ENCODE results near the gene UVRAG.

UVRAG gene

DNA sequence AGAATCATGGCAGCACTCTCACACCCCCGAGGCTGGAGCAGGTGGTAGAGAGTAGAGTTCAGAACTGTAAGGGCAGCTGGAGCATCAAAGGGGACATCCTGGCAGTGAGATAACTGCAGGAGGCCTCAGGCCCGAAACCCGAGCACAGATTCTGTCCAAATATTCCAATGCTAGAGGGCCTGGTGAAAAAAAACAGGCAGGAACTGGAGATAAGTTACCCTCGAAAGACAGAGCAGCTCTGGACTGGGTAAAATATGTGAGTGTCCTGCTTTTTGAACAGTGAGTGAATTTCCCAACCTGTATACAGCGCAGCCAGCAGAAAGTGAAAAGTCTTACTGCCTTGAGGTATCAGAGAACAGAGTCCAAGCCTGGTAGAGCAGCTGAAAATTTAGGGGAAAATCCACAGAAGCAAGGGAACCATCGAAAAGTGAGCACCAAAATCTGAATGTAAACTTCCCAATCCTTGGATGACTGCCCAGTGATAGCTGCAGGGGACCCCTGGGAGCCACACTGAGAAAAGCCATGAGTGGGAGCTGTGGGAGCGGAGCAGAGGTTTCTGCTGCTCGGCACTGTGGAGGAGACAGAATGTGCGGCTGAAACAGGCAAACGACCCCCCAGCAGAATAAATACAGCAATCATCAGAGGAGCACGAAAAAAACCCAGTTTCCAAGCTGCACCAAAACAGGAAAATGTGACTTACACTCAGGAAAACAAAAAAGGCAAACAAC is 340.7 kb downstream of the UVRAG start:
- no peak for DNase-seq

DNA sequence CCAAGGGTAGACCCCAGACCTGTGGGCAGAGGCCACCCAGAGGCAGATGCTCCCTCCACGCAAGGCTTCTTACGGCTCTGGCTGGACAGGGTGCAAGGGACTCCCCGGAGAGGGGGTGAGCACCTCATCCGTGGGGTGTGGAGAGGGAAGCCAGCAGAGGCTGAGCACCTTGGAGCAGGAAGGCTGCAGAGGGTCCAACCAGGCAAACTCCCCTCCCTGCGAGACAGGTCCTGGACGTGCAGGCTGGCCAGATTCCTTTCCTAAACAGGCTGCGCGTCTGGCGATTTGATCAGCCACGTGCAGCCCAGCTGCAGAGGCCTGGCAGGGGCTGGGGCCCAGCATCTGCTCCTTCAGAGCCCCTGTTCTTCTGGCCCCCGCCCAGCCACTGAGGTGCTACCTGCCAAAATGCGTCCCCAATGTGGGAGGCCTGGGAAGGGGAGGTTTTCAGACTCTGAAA is 342.0 kb downstream of the UVRAG start:
- no peak for DNase-seq

DNA sequence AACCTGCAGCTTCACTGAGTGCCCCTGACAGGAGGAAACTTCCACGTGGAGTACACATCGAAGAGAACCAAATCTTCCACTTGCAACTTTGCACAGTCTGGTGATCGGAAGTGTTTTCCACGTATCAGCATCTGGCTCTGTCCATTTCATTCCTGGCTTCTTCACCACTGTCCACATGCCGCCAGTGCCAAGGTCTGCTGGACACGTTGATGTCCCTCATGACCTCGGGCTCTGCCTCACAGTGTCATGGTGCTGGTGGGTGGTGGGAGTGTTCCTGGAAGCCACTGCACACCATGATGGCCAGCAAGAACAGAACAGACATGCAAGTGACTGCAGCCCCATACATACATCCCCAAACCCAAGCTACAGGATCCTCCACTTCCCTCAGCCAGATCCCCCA is 342.9 kb downstream of the UVRAG start:
- no peak for DNase-seq

DNA sequence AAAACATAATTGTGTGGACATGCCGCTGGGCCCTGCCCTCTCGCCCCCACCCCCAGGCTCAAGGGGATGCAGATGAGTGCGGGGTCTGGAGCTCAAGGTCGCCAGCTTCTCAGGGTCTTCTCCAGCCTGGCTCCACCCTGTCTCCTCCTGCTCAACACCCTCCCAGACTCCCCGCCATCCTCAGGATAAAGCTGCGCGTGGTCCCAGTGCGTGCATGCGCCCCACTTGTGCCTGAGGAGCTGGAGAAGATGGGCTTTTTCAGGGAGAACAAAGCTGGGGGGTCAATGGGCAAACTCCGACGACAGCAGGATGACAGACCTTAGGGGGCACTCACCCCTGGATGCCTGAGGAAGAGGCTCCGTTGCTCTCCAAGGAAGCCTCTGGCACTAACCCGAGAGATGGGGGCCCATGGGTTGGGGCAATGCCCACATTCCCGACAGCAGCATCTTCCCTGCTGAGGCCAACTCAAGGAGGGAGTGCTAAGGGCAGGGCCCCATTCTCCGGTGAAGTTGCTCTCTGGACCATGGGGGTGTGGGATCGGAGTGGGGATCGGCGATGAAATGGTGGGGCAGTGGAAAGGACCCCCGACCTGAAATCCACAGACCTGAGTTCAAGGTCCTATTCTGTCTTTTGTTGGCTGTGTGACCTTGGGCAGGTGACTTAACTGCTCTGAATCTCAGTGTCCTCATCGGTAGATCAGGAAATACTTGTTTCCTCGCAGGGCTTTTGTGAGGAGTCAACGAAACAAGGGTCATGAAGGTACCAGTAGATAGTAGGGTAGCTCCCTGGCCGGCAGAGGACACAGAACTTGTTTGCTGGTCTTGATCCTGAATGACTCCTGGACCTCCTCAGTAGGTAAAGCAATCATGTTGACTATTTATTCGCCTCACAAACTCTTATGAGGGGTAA is 343.6 kb downstream of the UVRAG start:
- no peak for DNase-seq

DNA sequence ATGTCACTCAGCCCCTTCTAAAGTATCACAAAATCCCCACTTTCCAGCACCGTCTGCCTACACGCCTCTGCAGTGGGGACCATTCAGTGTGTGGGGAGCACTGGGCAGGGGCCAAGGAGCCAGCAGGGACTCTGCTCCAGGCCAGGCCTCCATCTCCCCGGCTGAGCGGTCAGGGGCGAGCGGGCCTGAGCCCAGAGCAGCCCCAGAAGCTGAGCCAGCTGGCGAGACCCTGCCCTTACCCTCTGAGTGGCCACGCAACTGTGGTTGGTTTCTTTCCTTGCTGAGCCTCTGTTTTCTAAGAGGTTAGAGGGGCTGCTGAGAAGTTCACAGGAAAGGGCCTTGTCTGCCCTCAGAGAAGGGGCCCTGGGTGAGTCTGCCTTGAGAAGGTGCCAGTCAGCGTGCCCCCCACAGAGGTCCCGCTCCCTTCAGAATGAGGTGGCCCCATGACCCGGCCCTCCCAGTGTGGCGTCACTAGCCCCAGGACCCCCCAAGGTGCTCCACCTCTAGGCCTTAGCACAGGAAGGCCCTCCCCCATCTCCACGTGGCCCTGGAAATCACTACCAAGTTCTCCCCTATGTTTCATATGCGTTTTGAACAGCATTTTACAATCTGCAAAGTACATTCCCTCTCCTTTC is 344.4 kb downstream of the UVRAG start:
- DNase-seq, result no peak

DNA sequence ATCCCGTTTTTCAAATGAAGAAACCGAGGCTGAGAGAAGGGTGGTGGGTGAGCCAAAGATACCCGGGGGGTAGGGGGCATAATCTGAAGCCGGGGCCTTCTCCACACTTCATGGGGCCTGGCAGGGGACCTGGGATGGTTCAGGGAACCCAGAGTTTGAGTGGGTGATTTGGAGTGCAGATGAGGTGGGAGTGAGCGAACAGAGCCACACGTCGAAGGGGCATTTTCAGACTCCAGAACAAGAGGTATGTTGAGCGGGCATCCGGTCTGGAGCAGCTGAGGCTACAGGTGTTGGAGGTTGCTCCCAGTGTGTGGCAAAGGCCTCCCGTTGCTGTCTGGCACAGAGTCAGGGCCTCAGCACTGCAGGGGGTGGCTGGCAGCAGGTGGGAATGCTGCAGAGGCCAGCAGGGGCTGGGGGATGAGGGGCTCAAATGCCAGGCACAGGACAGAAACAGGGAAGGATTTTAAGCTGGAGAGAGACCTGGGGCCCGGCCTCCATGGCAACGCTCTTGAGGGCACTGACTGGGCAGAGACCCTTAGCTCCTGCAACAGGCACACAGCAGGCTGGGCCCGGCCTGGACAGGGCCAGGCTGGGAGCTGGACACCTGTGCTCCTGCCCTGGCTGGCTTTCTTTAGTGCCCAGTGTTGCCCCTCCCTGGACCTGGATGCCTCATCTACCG is 345.1 kb downstream of the UVRAG start:
- DNase-seq, result no peak

DNA sequence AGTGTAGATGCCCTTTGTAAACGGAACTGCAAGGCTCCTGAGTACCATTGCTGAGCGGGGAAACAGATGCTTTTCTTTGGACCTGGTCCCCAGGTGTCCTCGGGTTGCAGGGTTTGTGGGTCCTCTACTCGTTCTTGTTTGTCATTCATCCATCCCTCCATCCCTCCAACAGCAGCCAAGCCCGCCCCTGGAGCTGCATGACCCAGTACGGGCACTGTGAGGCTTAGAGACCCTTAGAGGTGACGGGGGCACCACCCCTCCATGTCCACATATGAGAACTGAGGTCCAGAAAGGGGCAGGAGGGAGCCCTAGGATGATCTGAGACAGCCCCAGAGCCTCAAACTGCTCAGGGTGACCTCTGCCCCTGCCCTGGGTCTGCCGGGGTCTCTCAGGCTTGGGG is 345.8 kb downstream of the UVRAG start:
- DNase-seq, result no peak

DNA sequence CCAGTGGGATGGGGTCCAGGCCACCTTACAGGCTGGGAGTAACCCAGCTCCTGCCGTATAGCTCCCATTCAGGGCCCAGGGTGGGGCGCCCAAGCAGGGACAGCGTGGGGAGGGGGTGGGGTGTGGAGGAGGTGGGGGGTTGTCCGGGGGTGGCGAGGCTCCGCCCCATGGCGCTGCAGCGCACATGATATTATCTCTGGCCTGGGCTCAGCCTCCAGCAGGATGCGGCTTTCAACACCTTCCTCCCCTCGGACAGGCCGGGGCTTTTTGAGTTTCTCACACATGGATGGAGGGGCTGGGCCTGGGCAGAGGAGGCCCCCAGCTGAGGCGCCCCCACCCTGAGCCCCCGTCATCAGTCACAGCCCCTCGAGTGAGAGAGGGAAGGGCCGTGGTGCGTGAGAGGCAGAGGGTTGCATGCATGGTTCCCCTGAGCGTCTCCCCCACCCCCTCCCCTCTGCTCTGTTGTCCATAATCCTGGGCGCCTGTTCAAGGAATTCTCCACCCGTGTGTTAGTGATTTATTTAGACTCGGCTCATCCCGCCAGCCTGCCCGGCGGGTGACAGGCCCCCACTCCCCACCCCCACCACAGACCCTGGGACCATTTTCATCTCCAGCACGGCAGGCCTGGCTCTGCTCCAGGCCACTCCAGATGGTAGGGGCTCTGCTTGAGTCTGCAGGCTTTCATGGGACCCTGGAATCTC is 346.4 kb downstream of the UVRAG start:
- DNase-seq, result no peak

DNA sequence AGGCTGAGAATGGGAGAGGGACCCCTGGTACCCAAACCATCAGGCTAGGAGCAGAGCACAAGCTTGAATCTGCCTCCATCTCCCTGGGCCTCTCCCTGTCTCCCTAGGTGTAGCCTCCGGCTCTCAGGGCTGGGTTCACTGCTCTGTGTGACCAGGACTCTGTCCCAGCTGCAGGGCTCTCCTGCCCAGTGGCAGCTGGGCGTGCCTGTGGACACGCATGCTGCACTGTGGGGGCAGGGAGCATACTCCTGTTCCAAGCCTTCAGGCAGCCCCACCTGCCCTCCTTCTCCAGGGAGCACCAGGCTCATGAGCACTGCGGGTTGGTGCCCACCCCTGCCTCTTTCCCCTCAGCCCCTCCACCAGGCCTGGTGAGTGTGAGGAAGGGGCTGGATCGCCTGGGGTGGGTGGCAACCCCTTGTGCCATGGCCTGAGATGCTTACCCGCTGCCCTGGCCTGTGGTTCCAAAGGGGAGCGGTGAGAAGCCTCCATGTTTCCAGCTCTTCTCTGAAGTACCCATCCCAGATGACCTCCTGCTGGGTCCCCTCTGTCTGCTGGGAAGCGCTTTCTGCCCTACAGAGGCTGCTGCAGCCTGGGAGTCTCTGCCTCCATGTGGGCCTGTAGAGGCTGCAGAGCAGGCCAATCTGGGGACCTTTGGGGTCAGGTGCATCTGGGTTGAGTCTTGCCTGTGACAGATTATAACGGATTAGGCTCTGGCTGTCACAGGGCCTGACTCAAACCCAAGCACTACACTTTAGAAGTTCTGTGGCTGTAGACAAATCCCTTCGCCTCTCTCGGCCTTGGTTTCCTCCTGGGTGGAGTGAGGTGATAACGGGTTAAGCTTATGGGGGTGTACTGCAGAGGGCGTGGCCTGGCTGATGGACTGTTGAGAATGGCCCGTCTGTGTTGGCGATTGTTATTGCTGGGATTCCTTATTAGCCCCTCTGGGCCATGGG is 347.6 kb downstream of the UVRAG start:
- DNase-seq, result no peak

DNA sequence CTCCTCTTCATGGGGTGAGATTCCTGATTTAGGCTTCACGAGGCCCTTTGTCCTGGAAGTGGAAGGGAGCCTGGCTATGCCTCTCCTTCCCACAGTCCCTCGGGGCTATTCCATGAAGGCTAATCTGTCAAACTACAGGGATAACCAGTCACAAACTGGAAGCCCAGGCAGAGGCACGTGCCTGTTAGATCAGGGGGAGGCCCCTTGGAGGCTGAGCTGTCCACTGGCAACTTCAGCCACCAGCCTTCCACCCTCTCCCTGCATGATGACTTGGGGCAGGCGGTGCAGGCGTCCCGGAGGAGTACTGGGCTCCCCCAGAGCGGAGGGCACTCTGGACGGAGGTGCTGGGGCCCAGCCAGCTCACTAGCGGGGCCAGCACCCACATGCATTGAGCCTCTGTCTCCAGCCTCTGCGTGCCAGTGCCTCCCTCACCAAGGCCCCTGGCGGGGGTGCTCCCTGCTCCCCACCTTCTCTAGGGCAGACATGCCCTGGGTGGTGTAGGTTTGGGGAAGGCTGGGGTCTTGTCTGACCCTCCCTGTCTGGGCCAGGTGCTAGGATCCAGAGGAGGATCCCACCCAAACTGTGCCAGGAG is 348.4 kb downstream of the UVRAG start:
- no peak for DNase-seq

DNA sequence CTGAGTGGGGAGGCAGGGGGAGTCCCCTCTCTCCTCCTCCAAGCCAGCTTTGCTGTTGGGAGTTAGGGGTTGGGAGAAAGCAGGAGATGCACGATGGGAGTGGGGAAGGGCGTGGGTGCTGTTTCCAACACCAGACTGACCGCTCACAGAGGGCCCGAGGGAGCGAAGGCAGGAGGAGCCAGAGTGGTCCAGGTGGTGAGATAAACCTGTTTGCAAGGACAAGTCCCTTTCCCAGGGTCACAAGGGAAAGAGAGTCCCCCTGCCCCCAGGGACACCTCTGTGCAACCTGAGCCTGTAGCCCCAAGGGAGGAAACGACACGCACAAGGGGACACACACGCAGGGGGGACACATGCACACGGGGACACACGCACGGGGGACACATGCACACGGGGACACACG is 349.1 kb downstream of the UVRAG start:
- no peak for DNase-seq

DNA sequence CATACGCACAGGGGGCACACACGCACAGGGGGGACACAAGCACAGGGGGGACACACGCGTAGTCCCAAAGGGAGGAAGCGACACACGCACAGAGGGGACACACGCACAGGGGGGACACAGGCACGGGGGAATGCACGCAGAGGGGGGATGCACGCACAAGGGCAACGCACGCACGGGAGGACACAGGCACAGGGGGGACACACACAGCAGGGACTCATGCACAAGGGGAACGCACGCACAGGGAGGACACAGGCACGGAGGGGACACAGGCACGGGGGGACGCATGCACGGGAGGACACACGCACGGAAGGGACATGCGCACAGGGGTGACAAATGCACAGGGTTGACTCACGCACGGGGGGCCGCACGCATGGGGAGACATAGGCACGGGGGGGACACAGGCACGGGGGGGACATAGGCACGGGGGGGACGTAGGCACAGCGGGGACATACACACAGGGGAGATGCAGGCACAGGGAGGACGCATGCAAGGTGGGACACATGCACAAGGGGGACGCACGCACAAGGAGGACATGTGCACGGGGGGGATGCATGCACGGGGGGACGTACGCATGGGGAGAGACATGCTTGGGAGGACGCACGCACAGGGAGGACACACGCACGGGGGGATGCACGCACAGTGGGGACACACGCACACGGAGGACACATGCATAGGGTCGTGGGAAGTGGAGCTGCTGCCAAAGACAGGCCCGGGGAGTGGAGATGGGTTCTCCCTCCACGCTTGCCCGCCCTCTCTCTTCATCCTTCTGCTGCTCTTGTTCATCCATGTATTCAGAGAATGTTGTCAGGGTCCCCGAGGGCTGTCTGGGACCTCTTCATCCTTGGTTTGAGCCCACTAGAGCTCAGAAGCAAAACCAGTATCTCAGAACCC is 350.1 kb downstream of the UVRAG start:
- DNase-seq, result no peak

DNA sequence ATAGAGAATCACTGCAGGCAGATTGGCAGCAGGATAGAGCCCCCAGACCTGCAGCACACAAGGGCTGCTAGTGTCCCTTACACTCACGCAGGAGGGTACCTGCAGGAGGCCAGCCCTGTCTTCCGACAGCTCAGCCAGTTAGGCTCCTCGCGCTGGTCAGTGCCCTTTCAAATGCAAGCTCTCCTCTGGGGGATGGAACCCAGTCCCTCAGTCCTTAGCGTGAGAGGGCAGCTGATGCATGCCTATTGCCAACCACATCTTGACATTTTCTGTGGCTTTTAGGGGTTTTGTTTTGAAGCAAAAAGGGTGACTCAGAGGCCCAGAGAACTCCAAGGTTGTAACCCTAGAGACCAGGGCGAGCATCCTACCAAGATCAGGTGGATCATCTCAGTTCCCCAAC is 351.3 kb downstream of the UVRAG start:
- DNase-seq, result no peak

DNA sequence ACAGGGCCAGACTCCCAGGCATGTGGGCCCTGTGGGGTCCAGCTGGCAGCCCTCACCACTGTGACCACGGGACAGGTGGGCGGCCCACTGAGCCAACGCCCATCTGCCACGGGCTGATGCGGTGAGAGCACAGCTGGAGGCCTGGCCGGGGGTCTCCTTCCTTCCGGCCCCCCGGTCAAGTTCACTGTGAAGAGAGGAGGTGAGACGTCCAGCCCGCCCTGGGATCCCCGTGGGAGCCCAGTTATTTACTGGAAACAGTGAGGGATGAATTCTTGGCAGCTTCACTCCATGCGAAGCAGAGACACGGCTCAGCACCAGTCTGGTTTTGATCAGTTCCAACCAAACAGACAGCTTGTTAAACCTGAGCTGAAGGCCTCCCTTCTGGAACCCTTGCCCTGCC is 352.6 kb downstream of the UVRAG start:
- DNase-seq, result no peak

DNA sequence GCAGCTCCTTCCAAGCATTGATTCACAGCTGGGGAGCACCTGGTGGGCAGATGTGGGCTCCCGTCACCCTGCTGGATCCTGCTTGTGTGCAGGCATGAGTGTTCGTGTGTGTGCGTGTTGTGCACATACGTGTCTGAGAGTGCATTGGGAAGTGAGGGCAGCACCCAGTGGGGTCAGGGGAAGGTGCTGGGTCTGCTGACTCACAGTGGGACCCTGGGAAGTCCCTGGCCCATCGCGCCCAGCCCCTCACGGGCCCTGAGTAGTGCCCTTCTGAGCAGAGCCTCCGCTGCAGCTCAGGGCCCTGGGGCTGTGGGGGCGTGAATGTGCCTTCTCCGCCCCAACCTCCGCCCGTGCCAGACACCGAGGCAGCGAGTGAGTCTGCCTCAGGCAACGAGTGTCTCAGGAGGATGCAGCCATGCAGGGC is 354.5 kb downstream of the UVRAG start:
- no peak for DNase-seq

DNA sequence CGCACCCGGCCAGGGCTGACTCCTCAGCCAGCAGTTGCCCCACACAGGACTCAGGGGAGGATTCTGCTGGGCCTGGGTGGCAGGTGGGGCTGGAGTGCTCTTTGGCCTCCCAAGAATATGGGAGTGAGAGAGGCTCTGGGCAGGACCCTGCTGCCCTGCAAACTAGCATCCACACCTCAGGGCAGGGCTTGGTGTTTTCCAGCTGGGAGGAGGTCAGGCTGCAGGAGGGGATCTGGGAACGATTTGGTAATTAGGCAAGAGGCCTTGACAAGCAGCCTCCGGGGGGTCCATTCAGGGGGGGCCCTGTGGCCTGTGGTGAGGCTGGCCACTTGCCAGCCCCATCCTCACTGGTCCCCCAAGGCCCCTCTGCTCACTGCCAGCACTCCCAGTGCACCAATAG is 355.5 kb downstream of the UVRAG start:
- no peak for DNase-seq

DNA sequence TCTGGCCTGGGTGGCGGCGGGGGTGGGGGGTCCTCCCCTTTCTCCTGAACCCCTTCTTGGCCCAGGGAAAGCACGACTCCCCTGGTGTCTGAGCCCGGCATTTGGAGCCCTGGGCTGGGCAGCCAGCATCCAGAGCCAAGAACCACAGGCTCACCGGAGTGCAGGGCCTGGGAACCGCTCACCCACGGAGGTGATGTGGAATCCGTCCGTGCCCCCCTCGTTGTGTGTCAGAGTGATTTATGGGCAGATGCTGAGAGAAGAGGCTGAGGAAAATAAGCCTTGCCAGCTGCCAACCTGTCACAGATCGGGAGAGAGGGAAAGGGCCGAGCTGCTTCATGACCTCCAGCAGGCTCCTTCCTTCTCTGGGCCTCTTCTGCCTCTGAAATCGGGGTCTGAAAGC is 357.6 kb downstream of the UVRAG start:
- DNase-seq, result no peak

DNA sequence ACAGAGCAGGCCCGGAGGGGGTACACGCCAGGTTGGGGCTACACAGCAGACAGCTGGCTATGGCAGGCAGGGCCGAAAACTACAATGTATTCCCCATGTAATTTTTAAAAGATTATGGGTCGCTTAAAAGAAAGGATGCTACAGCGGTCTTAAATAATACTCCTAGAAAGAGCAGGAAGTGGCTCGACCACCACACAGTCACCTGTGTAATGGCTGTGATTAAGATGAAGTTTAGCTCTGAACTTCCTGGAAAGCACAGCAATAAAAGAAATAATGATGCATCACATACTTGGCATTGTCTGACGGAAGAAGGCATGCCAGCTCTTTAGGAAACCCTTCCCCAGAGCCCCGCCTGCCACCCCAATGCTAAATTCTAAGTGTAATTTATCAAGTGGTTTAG is 358.7 kb downstream of the UVRAG start:
- DNase-seq, result no peak

DNA sequence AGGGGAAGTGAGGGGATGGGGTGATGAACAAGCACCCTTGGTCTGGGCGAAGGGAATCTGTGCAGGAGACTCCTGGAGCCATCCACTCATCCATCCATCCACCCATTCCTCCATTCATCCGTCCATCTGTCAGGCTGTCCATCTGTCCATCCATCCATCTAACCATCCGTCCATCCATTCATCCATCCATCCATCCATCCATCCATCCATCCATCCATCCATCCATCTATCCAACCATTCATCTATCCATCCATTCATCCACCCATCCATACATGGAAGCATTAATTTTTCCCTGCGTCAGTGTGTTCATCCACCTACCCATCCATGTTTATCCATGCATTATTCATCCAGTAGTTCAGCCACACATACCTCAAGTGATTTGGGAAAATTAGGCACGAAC is 359.3 kb downstream of the UVRAG start:
- no peak for DNase-seq

DNA sequence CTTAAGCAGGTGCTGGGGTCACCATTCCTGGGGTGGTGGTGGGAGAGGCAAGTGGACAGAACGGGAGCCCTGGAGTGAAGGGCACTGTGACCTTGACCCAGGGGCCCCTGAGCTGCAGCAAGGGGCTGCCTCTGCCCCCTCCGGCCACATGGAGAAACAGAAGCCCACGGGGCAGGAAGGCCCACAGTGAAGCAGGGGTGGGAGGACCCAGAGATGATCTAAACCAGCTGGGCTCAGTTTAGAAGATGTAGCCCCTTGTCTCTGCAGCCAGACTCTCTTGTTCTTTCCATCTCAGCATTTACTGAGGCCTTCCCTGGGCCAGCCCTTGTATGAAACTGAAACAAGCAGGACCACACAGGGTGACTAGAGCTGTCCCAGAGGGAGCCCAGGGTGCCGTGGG is 360.8 kb downstream of the UVRAG start:
- no peak for DNase-seq

Measured in suppressor macrophage treated with lipopolysaccharide for 1 hour (primary cell).